ENCODE data around the gene GMFB.
"Not testable (repeated sequence)": the region's sequence is repeated elsewhere in the genome, so short reads cannot be mapped to it uniquely, and the experiment has no call there.

Gene GMFB

GRCh38 chr14:54442961-54443360 lies 45.8 kb downstream of the GMFB start:
- peaks cover 13% of the 10 kb centered on the region for H3K36me3 Mint-ChIP-seq (ENCODE audit: low read depth)
- H3K9me3 Mint-ChIP-seq = not testable (repeated sequence)

DNA sequence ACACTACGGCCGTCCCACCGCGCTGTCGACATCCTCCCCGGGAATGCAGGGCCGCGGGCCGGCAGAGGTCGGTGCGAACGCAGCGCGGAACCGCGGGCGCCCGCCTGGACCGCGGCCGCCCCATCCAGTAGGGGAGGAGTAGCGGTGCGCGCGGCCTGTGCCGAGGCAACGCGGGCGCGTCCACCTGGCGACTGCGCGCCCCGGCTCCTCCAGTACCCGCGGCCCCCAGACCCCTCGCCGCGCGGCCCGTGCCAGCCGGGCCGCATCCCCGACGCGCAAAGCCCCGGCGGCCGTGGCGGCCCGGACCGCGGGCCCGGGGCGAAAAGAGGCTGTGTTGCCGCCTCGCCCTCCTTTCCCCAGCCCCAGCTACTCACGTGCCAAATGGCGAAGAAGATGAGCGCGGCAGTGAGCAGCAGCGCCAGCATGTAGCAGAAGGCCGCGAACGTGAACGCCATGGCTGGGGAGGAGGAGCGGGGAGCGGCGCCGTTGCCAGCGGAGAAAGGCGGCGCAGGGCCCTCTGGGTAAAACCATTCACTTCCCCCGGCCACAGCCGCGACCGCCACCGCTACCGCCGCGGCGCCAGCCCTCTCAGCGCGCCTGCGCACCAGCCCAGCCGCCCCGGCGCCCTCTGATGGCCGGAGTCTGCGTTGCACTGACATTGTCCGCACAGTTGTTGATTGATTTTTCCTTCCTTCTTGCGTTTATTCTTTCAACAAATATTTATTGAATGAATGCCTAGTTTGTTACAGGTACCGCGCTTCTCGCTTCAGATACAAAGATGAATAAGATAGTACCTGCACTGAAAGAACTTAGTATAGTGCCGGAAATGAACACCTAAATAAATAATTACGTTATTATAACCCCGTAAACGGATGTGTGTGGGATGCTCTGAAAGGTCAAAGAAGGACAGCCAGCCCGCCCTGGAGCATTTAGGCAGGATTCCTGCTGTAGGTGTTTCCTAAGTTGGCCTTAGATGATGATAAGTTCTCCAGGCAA lies 47.6 kb downstream of the GMFB start, which contains the start of gene CNIH1:
CNIH1 (minus strand) TSS at position 502 of the 996 bp plus-strand sequence; CDS start at position 455, 47 bp downstream.
- H3K27me3 Mint-ChIP-seq (ENCODE audit: low read depth) = peaks cover 3% of the 10 kb centered on the region
- no peaks in the 10 kb centered on the region for H3K9me3 Mint-ChIP-seq
- peaks cover 18% of the 10 kb centered on the region for H3K36me3 Mint-ChIP-seq (ENCODE audit: low read depth)
- H3K4me3 Mint-ChIP-seq = peak within 1 kb of the TSS; percentile 97
- peak within 1 kb of the TSS; percentile 86 for H3K27ac Mint-ChIP-seq
- DNase-seq (ENCODE audit: low spot score) = peak; percentile 94
- H3K4me1 Mint-ChIP-seq (ENCODE audit: low read depth) = peaks cover 43% of the 10 kb centered on the region

More at GRCh38 chr14:54442961-54443360, 45.8 kb downstream of the GMFB start:
- DNase-seq (ENCODE audit: low spot score); H3K4me3 Mint-ChIP-seq; H3K27me3 Mint-ChIP-seq (ENCODE audit: low read depth); H3K27ac Mint-ChIP-seq: not testable (repeated sequence)
- peaks cover 31% of the 10 kb centered on the region for H3K4me1 Mint-ChIP-seq (ENCODE audit: low read depth)

DNA sequence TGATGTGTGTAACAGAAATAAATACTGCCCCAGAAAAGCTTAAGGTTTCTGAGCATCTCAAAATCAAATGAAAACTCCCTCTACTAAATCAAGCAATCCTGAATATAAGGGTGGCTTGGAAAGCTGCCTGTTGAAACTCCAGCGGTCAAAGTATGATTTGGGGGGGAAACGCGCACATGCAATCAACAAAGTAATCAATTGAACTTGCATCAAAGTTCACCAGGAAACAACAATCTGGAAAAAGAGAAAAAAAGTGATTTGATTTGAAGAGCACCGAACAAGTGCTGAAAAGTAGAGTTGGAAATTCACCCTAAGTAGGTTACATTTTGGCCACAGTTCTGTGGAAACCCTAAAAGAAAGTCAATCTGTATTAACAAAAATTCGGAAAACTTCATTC lies 48.3 kb downstream of the GMFB start:
- H3K4me1 Mint-ChIP-seq (ENCODE audit: low read depth) = peaks cover 50% of the 10 kb centered on the region
- H3K4me3 Mint-ChIP-seq = peak overlapping the region; percentile 97
- peaks cover 23% of the 10 kb centered on the region for H3K36me3 Mint-ChIP-seq (ENCODE audit: low read depth)
- DNase-seq (ENCODE audit: low spot score) = no peak
- no peaks in the 10 kb centered on the region for H3K9me3 Mint-ChIP-seq
- H3K27ac Mint-ChIP-seq = peak overlapping the region; percentile 85
- no peaks in the 10 kb centered on the region for H3K27me3 Mint-ChIP-seq (ENCODE audit: low read depth)

DNA sequence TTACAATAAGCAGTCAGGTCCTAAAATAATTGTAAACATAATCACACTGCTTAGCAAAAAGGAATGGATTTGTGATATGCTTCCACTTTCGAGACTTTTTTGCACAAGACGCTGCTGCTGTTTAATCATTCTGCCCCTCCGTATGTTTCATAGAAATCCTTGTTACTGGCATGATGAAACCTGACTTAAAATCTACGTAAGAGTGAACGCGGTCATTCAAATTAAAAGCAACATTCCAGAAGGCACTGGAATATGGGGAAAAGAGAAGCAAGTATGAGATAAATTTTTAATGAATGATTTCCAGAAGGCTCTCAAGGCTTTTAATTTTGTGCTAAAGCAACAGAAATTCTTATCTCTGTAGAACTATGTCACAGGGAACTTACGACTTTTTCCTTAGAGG lies 48.7 kb downstream of the GMFB start:
- Mint-ChIP-seq H3K9me3 (no peaks in the 10 kb centered on the region), H3K36me3 (ENCODE audit: low read depth) (peaks cover 27% of the 10 kb centered on the region), H3K27me3 (ENCODE audit: low read depth) (no peaks in the 10 kb centered on the region), H3K27ac (peak overlapping the region; percentile 85), H3K4me3 (peak overlapping the region; percentile 97), H3K4me1 (ENCODE audit: low read depth) (peaks cover 53% of the 10 kb centered on the region)
- DNase-seq (ENCODE audit: low spot score) = no peak

- no peaks in the 10 kb centered on the region for H3K9me3 Mint-ChIP-seq
- peaks cover 36% of the 10 kb centered on the region for H3K36me3 Mint-ChIP-seq (ENCODE audit: low read depth)
- no peak overlapping the region for H3K27ac Mint-ChIP-seq
- peaks cover 61% of the 10 kb centered on the region for H3K4me1 Mint-ChIP-seq (ENCODE audit: low read depth)
- no peak for DNase-seq (ENCODE audit: low spot score)
- no peaks in the 10 kb centered on the region for H3K27me3 Mint-ChIP-seq (ENCODE audit: low read depth)
- H3K4me3 Mint-ChIP-seq = peak overlapping the region; percentile 36
These were observed 50.1 kb downstream of the GMFB start for GRCh38 chr14:54438703-54439102.

DNA sequence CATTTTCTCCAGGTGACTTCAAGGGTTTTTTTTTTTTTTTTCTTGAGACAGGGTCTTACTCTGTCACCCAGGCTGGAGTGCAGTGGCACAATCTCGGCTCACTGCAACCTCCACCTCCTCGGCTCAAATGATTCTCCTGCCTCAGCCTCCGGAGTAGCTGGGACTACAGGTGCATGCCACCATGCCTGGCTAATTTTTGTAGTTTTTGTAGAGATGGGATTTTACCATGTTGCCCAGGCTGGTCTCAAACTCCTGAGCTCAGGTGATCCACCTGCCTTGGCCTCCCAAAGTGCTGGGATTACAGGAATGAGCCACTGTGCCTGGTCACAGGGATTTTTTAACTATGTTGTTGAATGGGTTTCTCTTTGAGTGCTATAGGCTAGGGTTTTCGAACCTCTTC lies 50.8 kb downstream of the GMFB start:
- H3K4me1 Mint-ChIP-seq (ENCODE audit: low read depth) = peaks cover 66% of the 10 kb centered on the region
- not testable (repeated sequence) for DNase-seq (ENCODE audit: low spot score); H3K9me3 Mint-ChIP-seq; H3K27me3 Mint-ChIP-seq (ENCODE audit: low read depth); H3K27ac Mint-ChIP-seq; H3K4me3 Mint-ChIP-seq
- H3K36me3 Mint-ChIP-seq (ENCODE audit: low read depth) = peaks cover 41% of the 10 kb centered on the region

- peak overlapping the region; percentile 75 for H3K27ac Mint-ChIP-seq
- H3K27me3 Mint-ChIP-seq (ENCODE audit: low read depth) = no peaks in the 10 kb centered on the region
- H3K9me3 Mint-ChIP-seq = no peaks in the 10 kb centered on the region
- peaks cover 58% of the 10 kb centered on the region for H3K4me1 Mint-ChIP-seq (ENCODE audit: low read depth)
- DNase-seq (ENCODE audit: low spot score) = peak; percentile 31
- H3K36me3 Mint-ChIP-seq (ENCODE audit: low read depth) = peaks cover 56% of the 10 kb centered on the region
- H3K4me3 Mint-ChIP-seq = peak overlapping the region; percentile 79
These were observed 53.2 kb downstream of the GMFB start for GRCh38 chr14:54435500-54435981.

DNA sequence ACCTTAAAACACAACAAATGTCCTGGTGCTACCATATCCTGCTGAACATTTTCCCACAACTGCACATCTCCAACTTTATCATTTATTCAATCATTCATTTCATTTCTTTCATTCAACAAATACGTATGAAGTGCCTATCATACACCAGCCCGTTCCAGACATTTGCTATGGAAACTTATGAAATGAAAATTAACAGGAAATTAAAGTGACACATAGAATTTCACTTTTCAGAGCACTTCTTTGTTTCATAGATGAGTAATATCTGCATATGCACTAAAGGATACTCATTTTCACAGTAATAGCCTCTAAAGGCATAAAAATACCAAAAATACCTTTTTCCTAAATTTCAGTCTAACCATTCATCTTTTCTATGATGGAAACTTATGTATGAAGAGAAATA lies 60.3 kb downstream of the GMFB start:
- peaks cover 61% of the 10 kb centered on the region for H3K36me3 Mint-ChIP-seq (ENCODE audit: low read depth)
- no peak for DNase-seq (ENCODE audit: low spot score)
- H3K27me3 Mint-ChIP-seq (ENCODE audit: low read depth) = no peaks in the 10 kb centered on the region
- H3K9me3 Mint-ChIP-seq = no peaks in the 10 kb centered on the region
- no peak overlapping the region for H3K4me3 Mint-ChIP-seq
- H3K4me1 Mint-ChIP-seq (ENCODE audit: low read depth) = peaks cover 10% of the 10 kb centered on the region
- no peak overlapping the region for H3K27ac Mint-ChIP-seq

DNA sequence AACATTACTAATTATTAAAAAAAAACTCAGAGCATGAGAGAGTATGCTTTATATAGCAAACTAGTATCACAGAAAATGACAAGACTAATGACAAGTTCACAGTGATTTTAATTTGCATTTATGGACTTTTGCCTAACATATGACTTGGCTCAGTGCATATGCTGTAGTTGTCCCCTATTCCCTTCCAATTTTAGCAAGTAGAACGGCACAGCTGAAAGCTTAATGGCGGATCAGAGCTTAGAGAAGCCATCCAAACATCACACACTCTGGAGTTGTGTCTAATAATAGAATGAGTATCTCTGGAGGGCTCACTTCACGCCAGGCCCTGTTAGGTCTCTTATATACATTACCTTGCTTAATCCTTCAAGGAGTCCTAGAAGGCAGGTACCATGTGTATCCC lies 60.9 kb downstream of the GMFB start:
- no peak overlapping the region for H3K4me3 Mint-ChIP-seq
- no peak overlapping the region for H3K27ac Mint-ChIP-seq
- peaks cover 57% of the 10 kb centered on the region for H3K36me3 Mint-ChIP-seq (ENCODE audit: low read depth)
- no peak for DNase-seq (ENCODE audit: low spot score)
- H3K9me3 Mint-ChIP-seq = no peaks in the 10 kb centered on the region
- H3K4me1 Mint-ChIP-seq (ENCODE audit: low read depth) = peaks cover 5% of the 10 kb centered on the region
- no peaks in the 10 kb centered on the region for H3K27me3 Mint-ChIP-seq (ENCODE audit: low read depth)

- Mint-ChIP-seq H3K27me3 (ENCODE audit: low read depth) (no peaks in the 10 kb centered on the region), H3K4me3 (no peak overlapping the region), H3K27ac (no peak overlapping the region), H3K9me3 (no peaks in the 10 kb centered on the region), H3K4me1 (ENCODE audit: low read depth) (peaks cover 2% of the 10 kb centered on the region), H3K36me3 (ENCODE audit: low read depth) (peaks cover 48% of the 10 kb centered on the region)
- DNase-seq (ENCODE audit: low spot score) = no peak
These were observed 63.1 kb downstream of the GMFB start for GRCh38 chr14:54425537-54426274.

DNA sequence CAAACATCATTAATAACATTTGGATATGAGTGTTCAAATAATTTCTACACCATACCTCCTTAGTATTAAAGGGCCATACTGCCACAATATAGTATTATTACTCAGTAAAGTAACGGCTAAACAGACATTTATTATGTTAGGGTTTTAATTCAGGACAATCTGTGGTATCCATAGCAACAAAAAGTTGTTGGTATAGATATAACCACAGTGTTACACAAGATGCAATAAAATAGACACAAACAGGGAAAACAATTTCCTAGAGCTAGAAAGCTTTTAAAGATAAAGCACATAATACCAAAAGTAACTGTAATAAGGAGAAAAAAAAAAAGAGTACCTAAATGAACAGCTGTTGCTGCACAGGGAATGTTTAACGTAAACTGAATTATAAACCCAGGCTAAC lies 63.7 kb downstream of the GMFB start:
- no peak overlapping the region for H3K27ac Mint-ChIP-seq
- H3K36me3 Mint-ChIP-seq (ENCODE audit: low read depth) = peaks cover 48% of the 10 kb centered on the region
- H3K9me3 Mint-ChIP-seq = no peaks in the 10 kb centered on the region
- H3K27me3 Mint-ChIP-seq (ENCODE audit: low read depth) = no peaks in the 10 kb centered on the region
- DNase-seq (ENCODE audit: low spot score) = no peak
- peaks cover 4% of the 10 kb centered on the region for H3K4me1 Mint-ChIP-seq (ENCODE audit: low read depth)
- H3K4me3 Mint-ChIP-seq = no peak overlapping the region

Data from T-helper 2 cell treated with Interferon-gamma antibody and Interleukin-4, amounts not matched to agents 5 μg/mL and 100 μg/mL, for 36 hours (primary cell).